HEK293 (cell line): Measurements from ENCODE around the gene TTC27.

Experiments
- CTCF ChIA-PET: fragments of 350-600 bp; formaldehyde crosslinking; extraction: SDS; loops from one replicate; lab custom pipeline; 2021; ENCODE audit warnings: antibody characterized with exemption; lab: Yijun Ruan, JAX
- POLR2A ChIA-PET: fragments of 300-600 bp; formaldehyde crosslinking; extraction: SDS; loops from one replicate; lab custom pipeline; 2020; ENCODE audit warnings: antibody characterized with exemption, inconsistent platforms; lab: Yijun Ruan, JAX
- H3K27ac ChIP-seq: fragments of 200-500 bp; sonication (Bioruptor generic); 2 replicates; pipeline ENCODE4 v1.5.1; 2014; ENCODE audit warnings: low read depth, low read length, control low read depth, inconsistent platforms; ENCODE audit errors: extremely low read depth
- H3K36me3 ChIP-seq, 2 experiments: fragments of 200-500 bp in 1 of 2; sonication (Bioruptor generic) in 1 of 2; 1 replicate in 1 of 2; 2 replicates in 1 of 2; pipeline ENCODE4 v1.5.1; 2014 to 2017; ENCODE audit warnings: inconsistent platforms in 2 of 2, low read length in 2 of 2; ENCODE audit not compliant: control insufficient read depth in 2 of 2, insufficient read depth in 1 of 2
- H3K4me1 ChIP-seq: fragments of 200-500 bp; sonication (Bioruptor generic); 2 replicates; pipeline ENCODE4 v1.5.1; 2014; ENCODE audit warnings: mild to moderate bottlenecking, low read length, inconsistent platforms; ENCODE audit not compliant: control insufficient read depth, insufficient read depth
- H3K4me3 ChIP-seq: 2 replicates; pipeline ENCODE4 v1.5.1; 2011; ENCODE audit warnings: low read depth, mild to moderate bottlenecking, control low read depth, low read length, moderate library complexity
- H3K9me3 ChIP-seq: fragments of 200-500 bp; sonication (Bioruptor generic); 2 replicates; pipeline ENCODE4 v1.5.1; 2014; ENCODE audit warnings: low read depth, low read length, inconsistent platforms; ENCODE audit not compliant: control insufficient read depth, insufficient read depth
- GLIS1 ChIP-seq: fragments of 450-650 bp; formaldehyde crosslinking; IDR thresholded peaks from 2 replicates; pipeline ENCODE4 v1.5.1; 2016; ENCODE audit warnings: missing biosample characterization, missing genetic modification characterization
- INSM2 ChIP-seq: fragments of 450-650 bp; formaldehyde crosslinking; IDR thresholded peaks from 2 replicates; pipeline ENCODE4 v1.5.1; 2016; ENCODE audit warnings: missing biosample characterization, missing genetic modification characterization
- KLF10 ChIP-seq: fragments of 450-650 bp; IDR thresholded peaks from 2 replicates; pipeline ENCODE4 v1.5.1; 2018; ENCODE audit warnings: missing biosample characterization, mild to moderate bottlenecking, missing genetic modification characterization
- KLF8 ChIP-seq: fragments of 450-650 bp; formaldehyde crosslinking; IDR thresholded peaks from 2 replicates; pipeline ENCODE4 v1.5.1; 2016; ENCODE audit warnings: missing biosample characterization, missing genetic modification characterization
- KLF9 ChIP-seq: fragments of 450-650 bp; formaldehyde crosslinking; IDR thresholded peaks from 2 replicates; pipeline ENCODE4 v1.5.1; 2016; ENCODE audit warnings: missing biosample characterization, missing genetic modification characterization, low read depth
- PATZ1 ChIP-seq: fragments of 450-650 bp; formaldehyde crosslinking; IDR thresholded peaks from 2 replicates; pipeline ENCODE4 v1.5.1; 2016; ENCODE audit warnings: missing biosample characterization, missing genetic modification characterization
- SCRT2 ChIP-seq: fragments of 450-650 bp; formaldehyde crosslinking; IDR thresholded peaks from 2 replicates; pipeline ENCODE4 v1.5.1; 2016; ENCODE audit warnings: missing biosample characterization, missing genetic modification characterization
- SP2 ChIP-seq: fragments of 450-650 bp; formaldehyde crosslinking; IDR thresholded peaks from 2 replicates; pipeline ENCODE4 v1.5.1; 2016; ENCODE audit warnings: missing biosample characterization, missing genetic modification characterization
- SP3 ChIP-seq: fragments of 450-650 bp; formaldehyde crosslinking; IDR thresholded peaks from 2 replicates; pipeline ENCODE4 v1.5.1; 2016; ENCODE audit warnings: missing biosample characterization, missing genetic modification characterization
- TRIM28 ChIP-seq: IDR thresholded peaks from 2 replicates; pipeline ENCODE4 v1.6.1; 2011; ENCODE audit warnings: low read length, control low read depth, borderline replicate concordance
- YY1 ChIP-seq: fragments of 450-650 bp; formaldehyde crosslinking; IDR thresholded peaks from 2 replicates; pipeline ENCODE4 v1.5.1; 2018; ENCODE audit warnings: missing biosample characterization, missing genetic modification characterization
- YY2 ChIP-seq: fragments of 450-650 bp; formaldehyde crosslinking; IDR thresholded peaks from 2 replicates; pipeline ENCODE4 v1.5.1; 2016; ENCODE audit warnings: missing biosample characterization, missing genetic modification characterization
- ZBTB17 ChIP-seq: fragments of 450-650 bp; formaldehyde crosslinking; IDR thresholded peaks from 2 replicates; pipeline ENCODE4 v1.5.1; 2016; ENCODE audit warnings: missing biosample characterization, missing genetic modification characterization
- ZBTB26 ChIP-seq: fragments of 450-650 bp; formaldehyde crosslinking; optimal IDR thresholded peaks from 2 replicates; pipeline ENCODE3; 2016; ENCODE audit warnings: missing biosample characterization, mild to moderate bottlenecking, missing genetic modification characterization
- ZBTB49 ChIP-seq: fragments of 450-650 bp; formaldehyde crosslinking; IDR thresholded peaks from 2 replicates; pipeline ENCODE4 v1.5.1; 2016; ENCODE audit warnings: missing biosample characterization, missing genetic modification characterization, low read depth
- ZEB2 ChIP-seq: fragments of 450-650 bp; formaldehyde crosslinking; IDR thresholded peaks from 2 replicates; pipeline ENCODE4 v1.5.1; 2016; ENCODE audit warnings: missing biosample characterization, missing genetic modification characterization
- ZFP37 ChIP-seq: fragments of 450-650 bp; formaldehyde crosslinking; IDR thresholded peaks from 2 replicates; pipeline ENCODE4 v1.5.1; 2016; ENCODE audit warnings: missing biosample characterization, missing genetic modification characterization
- ZNF112 ChIP-seq: fragments of 450-650 bp; formaldehyde crosslinking; IDR thresholded peaks from 2 replicates; pipeline ENCODE4 v1.5.0; 2017; ENCODE audit warnings: missing biosample characterization, missing genetic modification characterization
- ZNF19 ChIP-seq: fragments of 450-650 bp; formaldehyde crosslinking; IDR thresholded peaks from 2 replicates; pipeline ENCODE4; 2016; ENCODE audit warnings: missing biosample characterization, missing genetic modification characterization, low read depth
- ZNF26 ChIP-seq: fragments of 450-650 bp; formaldehyde crosslinking; IDR thresholded peaks from 2 replicates; pipeline ENCODE4 v1.5.1; 2016; ENCODE audit warnings: missing biosample characterization, missing genetic modification characterization
- ZNF335 ChIP-seq: fragments of 450-650 bp; formaldehyde crosslinking; conservative IDR thresholded peaks from 2 replicates; pipeline ENCODE4 v1.5.1; 2016; ENCODE audit warnings: missing biosample characterization, missing genetic modification characterization
- ZNF391 ChIP-seq: fragments of 450-650 bp; formaldehyde crosslinking; IDR thresholded peaks from 2 replicates; pipeline ENCODE4 v1.5.1; 2016; ENCODE audit warnings: low read depth, missing biosample characterization, missing genetic modification characterization, borderline replicate concordance
- ZNF626 ChIP-seq: fragments of 450-650 bp; sonication (Bioruptor Pico); formaldehyde crosslinking; IDR thresholded peaks from 2 replicates; pipeline ENCODE4 v1.5.1; 2018; ENCODE audit warnings: missing biosample characterization, missing genetic modification characterization, inconsistent platforms
- ZNF660 ChIP-seq: fragments of 450-650 bp; IDR thresholded peaks from 2 replicates; pipeline ENCODE4 v1.5.1; 2018; ENCODE audit warnings: missing biosample characterization, mild to moderate bottlenecking, missing genetic modification characterization
- ZNF692 ChIP-seq: fragments of 450-650 bp; formaldehyde crosslinking; IDR thresholded peaks from 2 replicates; pipeline ENCODE4 v1.5.1; 2016; ENCODE audit warnings: missing biosample characterization, missing genetic modification characterization
- ZNF76 ChIP-seq: fragments of 450-650 bp; formaldehyde crosslinking; IDR thresholded peaks from 2 replicates; pipeline ENCODE4; 2016; ENCODE audit warnings: low read depth, missing biosample characterization, missing genetic modification characterization, borderline replicate concordance
- ZSCAN30 ChIP-seq: fragments of 450-650 bp; IDR thresholded peaks from 2 replicates; pipeline ENCODE4 v1.5.1; 2018; ENCODE audit warnings: missing biosample characterization, mild to moderate bottlenecking, missing genetic modification characterization, moderate library complexity

TTC27 gene

GRCh38 chr2:32627814-32628579 is at the start of gene TTC27:
Gene TTC27, plus strand, starts transcription at chr2:32628050. Its CDS starts 243 bp downstream, at chr2:32628293.
- H3K36me3 ChIP-seq, result peaks cover 0 to 7% of the 10 kb centered on the region in 2 experiments; a peak in 2 of 3 replicates
- no peaks in the 10 kb centered on the region for H3K9me3 ChIP-seq
- H3K4me3 ChIP-seq, result peak within 1 kb of the TSS; percentile 68
- POLR2A ChIA-PET, result interaction anchor here (0.6 to 1.0 kb wide), 4 partner anchors 9 to 972 kb away, joined by 3 to 5 read pairs (median 4); partner anchors contain the start of genes FAM98A and SLC30A6
- 0 out of 2 replicates have a peak, but pooled peaks cover 3% of the 10 kb centered on the region for H3K4me1 ChIP-seq
- no peak within 1 kb of the TSS; the same call in 1 of the 2 replicates for H3K27ac ChIP-seq
- CTCF ChIA-PET, result interaction anchor here (0.6 to 0.8 kb wide), 3 partner anchors 87 to 906 kb away, joined by 3 read pairs; no protein-coding TSS in a partner anchor
- peak; percentile 68; the same call in 1 of the 2 replicates for TF ChIP-seq KLF8 (tag by site-specific recombination)
- peak; percentile 87 for TF ChIP-seq YY1
- TF ChIP-seq PATZ1 (tag by site-specific recombination), result 0 out of 2 replicates have a peak, but pooled peaks have one; percentile 52
- TF ChIP-seq ZBTB17 (tag by site-specific recombination), result peak; percentile 85
- peak; percentile 71 for TF ChIP-seq SP2 (tag by site-specific recombination)
- TF ChIP-seq GLIS1 (tag by site-specific recombination), result peak; percentile 34; the same call in 1 of the 2 replicates
- TF ChIP-seq ZNF391 (tag by site-specific recombination), result no peak
- no peak for TF ChIP-seq ZNF19 (tag by site-specific recombination)
- TF ChIP-seq ZBTB26 (tag by site-specific recombination), result peak; percentile 48
- peak; percentile 94 for TF ChIP-seq SP3 (tag by site-specific recombination)
- no peak for TF ChIP-seq ZNF26 (tag by site-specific recombination)
- 0 out of 2 replicates have a peak, but pooled peaks have one; percentile 21 for TF ChIP-seq ZSCAN30 (tag by site-specific recombination)
- 0 out of 2 replicates have a peak, but pooled peaks have one; percentile 31 for TF ChIP-seq ZNF692
- TF ChIP-seq ZNF112 (tag by site-specific recombination), result no peak
- 0 out of 2 replicates have a peak, but pooled peaks have one; percentile 40 for TF ChIP-seq ZFP37 (tag by site-specific recombination)
- peak; percentile 40; the same call in 1 of the 2 replicates for TF ChIP-seq KLF10 (tag by site-specific recombination)
- TF ChIP-seq SCRT2 (tag by site-specific recombination), result peak; percentile 69
- peak; percentile 57 for TF ChIP-seq ZNF660
- TF ChIP-seq ZNF626, result no peak
- peak; percentile 82 for TF ChIP-seq YY2 (tag by site-specific recombination)
- 0 out of 2 replicates have a peak, but pooled peaks have one; percentile 23 for TF ChIP-seq ZEB2 (tag by site-specific recombination)
- TF ChIP-seq KLF9 (tag by site-specific recombination), result peak; percentile 82
- TF ChIP-seq TRIM28, result 0 out of 2 replicates have a peak, but pooled peaks have one; percentile 59
- TF ChIP-seq ZNF76 (tag by site-specific recombination), result peak; percentile 89
- no peak for TF ChIP-seq ZBTB49 (tag by site-specific recombination)
- peak; percentile 77 for TF ChIP-seq ZNF335
- no peak for TF ChIP-seq INSM2 (tag by site-specific recombination)
